Transverse colon (tissue), 4 donors: ENCODE measurements around the gene FGF1. TPM values are rescaled to one million over a fixed set of nuclear protein-coding genes. Genes with fewer than 3 reads are reported as not detected.
A peak's percentile ranks its signal among the peaks of the same experiment; 100 is the strongest.

Source experiments
- DNase-seq: peaks from one replicate; pipeline ENCODE4 v3.0.0-alpha.2; 2019
- H3K27ac ChIP-seq, 4 donors: fragments of 200-600 bp; sonication (generic); 2 replicates each; pipeline ENCODE4 v1.5.1; 2016 to 2018; ENCODE audit warnings: inconsistent platforms in 4 of 4
- H3K27me3 ChIP-seq: fragments of 200-600 bp; sonication (generic); 2 replicates; pipeline ENCODE4 v1.5.1; 2017; ENCODE audit warnings: inconsistent platforms
- H3K36me3 ChIP-seq, 4 donors: fragments of 200-600 bp; sonication (generic); 2 replicates each; pipeline ENCODE4 v1.5.1; 2017 to 2019; ENCODE audit warnings: inconsistent platforms in 4 of 4
- H3K4me1 ChIP-seq, 4 donors: fragments of 200-600 bp; sonication (generic); 2 replicates each; pipeline ENCODE4 v1.5.1; 2017 to 2020; ENCODE audit warnings: inconsistent platforms in 4 of 4
- H3K4me3 ChIP-seq, 4 donors: fragments of 200-600 bp; sonication (generic); 1 replicate in 1 of 4; 2 replicates in 3 of 4; pipeline versions ENCODE4 v1.5.1 to v1.6.1; 2017 to 2019; ENCODE audit warnings: inconsistent platforms in 4 of 4
- H3K9me3 ChIP-seq, 2 donors: fragments of 200-600 bp; sonication (generic); 2 replicates each; pipeline ENCODE4 v1.5.1; 2017 to 2019; ENCODE audit warnings: inconsistent platforms in 2 of 2
- CTCF ChIP-seq, 5 experiments: fragments of 200-600 bp in 3 of 5; fragments of 450-650 bp in 2 of 5; sonication (generic) in 3 of 5; IDR thresholded peaks; 1 replicate in 2 of 5; 2 replicates in 3 of 5; pipeline ENCODE4 v1.5.1; 2016 to 2017; ENCODE audit warnings: antibody characterized with exemption in 5 of 5, inconsistent platforms in 3 of 5, mild to moderate bottlenecking in 2 of 5, moderate library complexity in 1 of 5
- EP300 ChIP-seq: sonication (generic); formaldehyde crosslinking; IDR thresholded peaks from one replicate; pipeline ENCODE4 v1.6.1; 2017; ENCODE audit warnings: antibody characterized with exemption, low read depth
- POLR2A ChIP-seq: fragments of 450-650 bp; IDR thresholded peaks from one replicate; pipeline ENCODE4 v1.6.1; 2016; ENCODE audit warnings: antibody characterized with exemption, mild to moderate bottlenecking, moderate library complexity
- POLR2AphosphoS5 ChIP-seq, 3 donors: sonication (generic); formaldehyde crosslinking; IDR thresholded peaks; one replicate each; pipeline ENCODE4 v1.6.1; 2016; ENCODE audit warnings: antibody characterized with exemption in 3 of 3
- WGBS, 2 donors: methylation state at CpG; one replicate each; pipeline ENCODE4 v1.1.5; 2018; ENCODE audit warnings: low coverage in 1 of 2; 5-methylcytosine and 5-hydroxymethylcytosine counted together
- in situ Hi-C, 4 donors: fragments of 200-750 bp; cut with MboI; loops; one replicate each; pipeline versions ENCODE4 v1.15.0 to v1.15.1; 2017; ENCODE audit warnings: low sequenced_read_pairs in 3 of 4, low pct_ligation_motif_present in 1 of 4, low pct_unique_long_range_greater_than_20kb in 1 of 4
- intact Hi-C: fragments of 100-400 bp; cut with DNase I; formaldehyde crosslinking; loops from one replicate; pipeline ENCODE4 v1.15.1; 2023; ENCODE audit warnings: low total_unique reads
- total RNA-seq, 4 donors: library from RNA; depleted of rRNA; stranded (reverse); fragments of >200 nt; gene quantifications; one replicate each; pipeline ENCODE4 v1.1.0, GENCODE V29; 2016

Gene FGF1
- total RNA-seq, 4 donors from 2014 or later = 0.32 to 0.41 TPM; not detected in 2

GRCh38 chr5:142660731-142661130 is 25.2 kb downstream of the FGF1 start:
- H3K27ac ChIP-seq = peak overlapping the region in 1 of 4 donors; percentile 0
- TF ChIP-seq POLR2AphosphoS5 (IDR thresholded peaks at IDR 0.05) (no peak), EP300 (no peak)
- H3K9me3 ChIP-seq = no peaks in the 10 kb centered on the region
- no peak overlapping the region for H3K4me3 ChIP-seq
- DNase-seq = no peak
- no peaks in the 10 kb centered on the region for H3K27me3 ChIP-seq
- in situ Hi-C loops = no loop called here
- no peaks in the 10 kb centered on the region for H3K4me1 ChIP-seq
- intact Hi-C loops = no loop called here
- H3K36me3 ChIP-seq = no peaks in the 10 kb centered on the region

GRCh38 chr5:142660196-142660595 is 25.7 kb downstream of the FGF1 start:
- Histone ChIP-seq H3K27ac (peak overlapping the region in 1 of 4 donors; percentile 0), H3K4me3 (no peak overlapping the region), H3K4me1 (no peaks in the 10 kb centered on the region), H3K27me3 (no peaks in the 10 kb centered on the region), H3K9me3 (no peaks in the 10 kb centered on the region), H3K36me3 (no peaks in the 10 kb centered on the region)
- no peak for DNase-seq
- WGBS, 2 donors = 91% methylated on average over 10 of the region's 10 CpGs; no CpG with 5 or more reads in 1 of the 2 donors
- intact Hi-C loops = no loop called here
- in situ Hi-C loops = no loop called here
- TF ChIP-seq EP300 (no peak), POLR2AphosphoS5 (IDR thresholded peaks at IDR 0.05) (no peak), POLR2A (no peak), CTCF (IDR thresholded peaks at IDR 0.05) (no peak)

- Histone ChIP-seq H3K36me3 (no peaks in the 10 kb centered on the region), H3K27ac (no peak overlapping the region), H3K4me1 (no peaks in the 10 kb centered on the region), H3K9me3 (no peaks in the 10 kb centered on the region), H3K27me3 (no peaks in the 10 kb centered on the region), H3K4me3 (no peak overlapping the region)
- in situ Hi-C loops = loop anchor here in 1 of 4 donors (5.0 kb wide), 1 partner anchor 38 kb away; no protein-coding TSS in a partner anchor
- no peak for DNase-seq
- TF ChIP-seq CTCF (IDR thresholded peaks at IDR 0.05) (no peak), POLR2AphosphoS5 (IDR thresholded peaks at IDR 0.05) (no peak), EP300 (no peak), POLR2A (no peak)
- intact Hi-C loops = loop anchor here (5.0 kb wide), 1 partner anchor 47 kb away; no protein-coding TSS in a partner anchor
- 90 to 91% methylated on average over 2 to 4 of the region's 4 CpGs for WGBS, 2 donors
Measured at GRCh38 chr5:142659405-142659804, 26.5 kb downstream of the FGF1 start.

GRCh38 chr5:142658278-142658677 is 27.6 kb downstream of the FGF1 start:
- H3K4me1 ChIP-seq = no peaks in the 10 kb centered on the region
- no peak overlapping the region for H3K4me3 ChIP-seq
- no peaks in the 10 kb centered on the region for H3K27me3 ChIP-seq
- intact Hi-C loops (loop anchor here (5.0 kb wide), 1 partner anchor 46 kb away; no protein-coding TSS in a partner anchor), in situ Hi-C loops (loop anchor here in 1 of 4 donors (5.0 kb wide), 1 partner anchor 39 kb away; no protein-coding TSS in a partner anchor)
- no peak for DNase-seq
- no peaks in the 10 kb centered on the region for H3K9me3 ChIP-seq
- no peak for TF ChIP-seq CTCF (IDR thresholded peaks at IDR 0.05)
- no peak for TF ChIP-seq EP300
- TF ChIP-seq POLR2AphosphoS5 (IDR thresholded peaks at IDR 0.05) = no peak
- no peak for TF ChIP-seq POLR2A
- no peaks in the 10 kb centered on the region for H3K36me3 ChIP-seq
- WGBS, 2 donors = 86% methylated on average over 2 of the region's 2 CpGs; no CpG with 5 or more reads in 1 of the 2 donors
- H3K27ac ChIP-seq = no peak overlapping the region

GRCh38 chr5:142657446-142657845 is 28.4 kb downstream of the FGF1 start:
- intact Hi-C loops = loop anchor here (2.0 to 5.0 kb wide), 2 partner anchors 39 to 45 kb away; no protein-coding TSS in a partner anchor
- H3K27ac ChIP-seq = no peak overlapping the region

More at GRCh38 chr5:142657446-142657845, 28.4 kb downstream of the FGF1 start:
- Histone ChIP-seq H3K4me3 (no peak overlapping the region), H3K36me3 (no peaks in the 10 kb centered on the region), H3K4me1 (no peaks in the 10 kb centered on the region), H3K27me3 (no peaks in the 10 kb centered on the region), H3K9me3 (no peaks in the 10 kb centered on the region)
- in situ Hi-C loops = loop anchor here in 1 of 4 donors (5.0 kb wide), 1 partner anchor 40 kb away; no protein-coding TSS in a partner anchor
- no peak for TF ChIP-seq POLR2AphosphoS5 (IDR thresholded peaks at IDR 0.05)
- no peak for TF ChIP-seq CTCF (IDR thresholded peaks at IDR 0.05)
- no peak for TF ChIP-seq POLR2A
- no peak for TF ChIP-seq EP300
- no peak for DNase-seq
- WGBS, 2 donors = 90 to 91% methylated on average over 5 to 8 of the region's 8 CpGs
